ENCODE data around the gene PPP6R3. TPM values are rescaled to one million over a fixed set of nuclear protein-coding genes. Genes with fewer than 3 reads are reported as not detected.
"Not testable (repeated sequence)": the region's sequence is repeated elsewhere in the genome, so short reads cannot be mapped to it uniquely, and the experiment has no call there.

The PPP6R3 gene
- total RNA-seq, 1 donor from 2014 or later = 121 TPM

GRCh38 chr11:68470304-68470811 lies 9.8 kb downstream of the PPP6R3 start:
- H3K36me3 ChIP-seq = no peaks in the 10 kb centered on the region
- no peaks in the 10 kb centered on the region for H3K9me3 ChIP-seq
- peaks cover 96% of the 10 kb centered on the region for H3K4me1 ChIP-seq
- no peaks in the 10 kb centered on the region for H3K27me3 ChIP-seq
- intact Hi-C loops (cut with DNase I) = no loop called here
- H3K27ac ChIP-seq = no peak overlapping the region
- no peak for DNase-seq (ENCODE audit: extremely low spot score in 2 of 2)
- TF ChIP-seq CTCF (IDR thresholded peaks at IDR 0.05) (no peak), POLR2AphosphoS5 (IDR thresholded peaks at IDR 0.05; ENCODE audit: insufficient read depth in 1 of 2, low read depth in 1 of 2) (no peak), POLR2A (IDR thresholded peaks at IDR 0.05) (no peak)
- no peak overlapping the region for H3K4me3 ChIP-seq

GRCh38 chr11:68471360-68472340 lies 11.1 kb downstream of the PPP6R3 start:
- DNase-seq (ENCODE audit: extremely low spot score in 2 of 2) = no peak
- Histone ChIP-seq H3K4me1 (peaks cover 83% of the 10 kb centered on the region), H3K4me3 (no peak overlapping the region), H3K9me3 (no peaks in the 10 kb centered on the region), H3K36me3 (no peaks in the 10 kb centered on the region), H3K27me3 (no peaks in the 10 kb centered on the region), H3K27ac (no peak overlapping the region)
- TF ChIP-seq POLR2A (IDR thresholded peaks at IDR 0.05) (no peak), POLR2AphosphoS5 (IDR thresholded peaks at IDR 0.05; ENCODE audit: insufficient read depth in 1 of 2, low read depth in 1 of 2) (no peak), CTCF (IDR thresholded peaks at IDR 0.05) (no peak)
- intact Hi-C loops (cut with DNase I) = no loop called here

- Histone ChIP-seq H3K9me3 (no peaks in the 10 kb centered on the region), H3K27me3 (no peaks in the 10 kb centered on the region), H3K4me1 (peaks cover 79% of the 10 kb centered on the region), H3K4me3 (no peak overlapping the region), H3K27ac (no peak overlapping the region), H3K36me3 (no peaks in the 10 kb centered on the region)
- intact Hi-C loops (cut with DNase I) = no loop called here
- no peak for DNase-seq (ENCODE audit: extremely low spot score in 2 of 2)
- TF ChIP-seq POLR2A (IDR thresholded peaks at IDR 0.05) = no peak
- no peak for TF ChIP-seq CTCF (IDR thresholded peaks at IDR 0.05)
- no peak for TF ChIP-seq POLR2AphosphoS5 (IDR thresholded peaks at IDR 0.05; ENCODE audit: insufficient read depth in 1 of 2, low read depth in 1 of 2)
Measured at GRCh38 chr11:68472778-68473177, 12.2 kb downstream of the PPP6R3 start.

GRCh38 chr11:68473693-68474092 lies 13.1 kb downstream of the PPP6R3 start:
- intact Hi-C loops (cut with DNase I) = no loop called here
- Histone ChIP-seq H3K36me3 (no peaks in the 10 kb centered on the region), H3K4me1 (peaks cover 75% of the 10 kb centered on the region), H3K27ac (no peak overlapping the region), H3K9me3 (no peaks in the 10 kb centered on the region), H3K4me3 (no peak overlapping the region), H3K27me3 (no peaks in the 10 kb centered on the region)
- DNase-seq (ENCODE audit: extremely low spot score in 2 of 2) = no peak
- no peak for TF ChIP-seq POLR2A (IDR thresholded peaks at IDR 0.05)
- no peak for TF ChIP-seq CTCF (IDR thresholded peaks at IDR 0.05)
- no peak for TF ChIP-seq POLR2AphosphoS5 (IDR thresholded peaks at IDR 0.05; ENCODE audit: insufficient read depth in 1 of 2, low read depth in 1 of 2)

GRCh38 chr11:68475626-68476025 lies 15.1 kb downstream of the PPP6R3 start:
- peaks cover 75% of the 10 kb centered on the region for H3K4me1 ChIP-seq
- intact Hi-C loops (cut with DNase I); H3K36me3 ChIP-seq; H3K27me3 ChIP-seq; H3K4me3 ChIP-seq; H3K27ac ChIP-seq; H3K9me3 ChIP-seq; DNase-seq (ENCODE audit: extremely low spot score in 2 of 2): not testable (repeated sequence)

Measured in vagina (tissue), 2 donors.